Measurements from ENCODE around the gene NAGPA.
A peak's percentile ranks its signal among the peaks of the same experiment; 100 is the strongest.

The NAGPA gene

DNA sequence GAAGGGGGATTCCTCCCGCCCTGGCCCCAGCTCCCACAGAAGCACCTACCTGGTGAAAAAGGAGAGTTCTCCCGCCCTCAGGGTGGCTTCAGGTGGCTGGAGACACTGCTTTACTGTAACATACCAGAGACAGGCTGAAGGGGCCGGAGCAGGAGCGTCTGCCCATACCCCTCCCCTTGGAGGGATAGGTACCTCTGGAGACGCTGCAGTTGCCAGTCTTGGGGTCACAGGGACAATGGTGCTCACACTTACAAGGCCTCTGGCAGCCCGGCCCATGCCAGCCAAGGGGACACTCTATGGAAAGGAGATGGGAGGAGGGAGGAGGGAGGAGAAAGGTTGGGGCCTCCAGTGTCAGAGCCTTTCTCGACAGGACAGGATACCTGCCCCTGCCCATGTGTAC, 6.6 kb downstream of the NAGPA start:
- H3K4me3 ChIP-seq (ENCODE audit: low read depth, low read length) = no peak overlapping the region
- TF ChIP-seq, protein P1, sequence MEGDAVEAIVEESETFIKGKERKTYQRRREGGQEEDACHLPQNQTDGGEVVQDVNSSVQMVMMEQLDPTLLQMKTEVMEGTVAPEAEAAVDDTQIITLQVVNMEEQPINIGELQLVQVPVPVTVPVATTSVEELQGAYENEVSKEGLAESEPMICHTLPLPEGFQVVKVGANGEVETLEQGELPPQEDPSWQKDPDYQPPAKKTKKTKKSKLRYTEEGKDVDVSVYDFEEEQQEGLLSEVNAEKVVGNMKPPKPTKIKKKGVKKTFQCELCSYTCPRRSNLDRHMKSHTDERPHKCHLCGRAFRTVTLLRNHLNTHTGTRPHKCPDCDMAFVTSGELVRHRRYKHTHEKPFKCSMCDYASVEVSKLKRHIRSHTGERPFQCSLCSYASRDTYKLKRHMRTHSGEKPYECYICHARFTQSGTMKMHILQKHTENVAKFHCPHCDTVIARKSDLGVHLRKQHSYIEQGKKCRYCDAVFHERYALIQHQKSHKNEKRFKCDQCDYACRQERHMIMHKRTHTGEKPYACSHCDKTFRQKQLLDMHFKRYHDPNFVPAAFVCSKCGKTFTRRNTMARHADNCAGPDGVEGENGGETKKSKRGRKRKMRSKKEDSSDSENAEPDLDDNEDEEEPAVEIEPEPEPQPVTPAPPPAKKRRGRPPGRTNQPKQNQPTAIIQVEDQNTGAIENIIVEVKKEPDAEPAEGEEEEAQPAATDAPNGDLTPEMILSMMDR (IDR thresholded peaks at IDR 0.05; ENCODE audit: borderline replicate concordance, insufficient read depth, low read depth, low read length) = no peak

DNA sequence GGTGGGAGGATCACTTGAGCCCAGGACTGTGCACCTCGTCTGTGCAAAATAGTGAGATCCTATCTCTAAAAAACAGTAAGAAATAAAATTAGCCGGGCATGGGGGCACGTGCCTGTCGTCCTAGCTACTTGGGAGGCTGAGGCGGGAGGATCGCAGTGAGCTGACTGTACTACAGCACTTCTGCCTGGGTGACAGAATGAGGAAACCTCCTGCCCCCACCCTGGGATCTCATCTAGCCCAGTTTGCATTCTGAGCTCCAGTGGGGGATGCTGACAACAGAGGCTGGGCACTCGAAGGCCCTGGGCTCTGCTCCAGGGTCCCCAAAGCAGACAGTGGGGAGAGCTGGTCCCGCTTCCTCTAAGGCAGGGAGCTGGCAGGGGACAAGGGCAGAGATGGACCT, 7.1 kb downstream of the NAGPA start:
- TF ChIP-seq, protein P1 (IDR thresholded peaks at IDR 0.05; ENCODE audit: borderline replicate concordance, insufficient read depth, low read depth, low read length) = no peak
- H3K4me3 ChIP-seq (ENCODE audit: low read depth, low read length) = no peak overlapping the region

DNA sequence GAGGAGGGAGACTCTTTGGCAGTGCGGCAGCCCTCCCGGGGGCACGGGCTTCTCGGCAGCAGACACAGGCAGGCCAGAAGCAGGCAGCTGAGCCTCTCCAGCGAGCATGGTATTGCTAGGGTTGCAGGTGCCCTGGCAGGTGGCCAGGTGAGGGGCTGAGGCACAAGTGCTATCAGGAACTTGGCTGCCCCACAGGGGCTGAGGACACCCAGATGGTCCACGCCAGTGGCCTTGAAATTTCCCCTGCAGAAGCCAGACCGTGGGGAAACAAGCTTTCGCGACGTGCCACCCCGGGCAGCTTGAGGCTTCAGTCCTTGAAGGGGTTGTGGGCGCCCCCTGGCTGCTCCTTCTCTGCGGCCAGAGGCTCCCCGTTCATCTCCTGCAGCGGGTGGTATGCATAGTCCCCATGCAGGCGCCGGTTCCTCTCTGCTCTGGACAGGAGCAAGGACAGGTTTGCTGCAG, 8.5 kb downstream of the NAGPA start:
- TF ChIP-seq, protein P1 (IDR thresholded peaks at IDR 0.05; ENCODE audit: borderline replicate concordance, insufficient read depth, low read depth, low read length) = 0 out of 2 replicates have a peak, but pooled peaks have one; percentile 21
- no peak overlapping the region for H3K4me3 ChIP-seq (ENCODE audit: low read depth, low read length)

DNA sequence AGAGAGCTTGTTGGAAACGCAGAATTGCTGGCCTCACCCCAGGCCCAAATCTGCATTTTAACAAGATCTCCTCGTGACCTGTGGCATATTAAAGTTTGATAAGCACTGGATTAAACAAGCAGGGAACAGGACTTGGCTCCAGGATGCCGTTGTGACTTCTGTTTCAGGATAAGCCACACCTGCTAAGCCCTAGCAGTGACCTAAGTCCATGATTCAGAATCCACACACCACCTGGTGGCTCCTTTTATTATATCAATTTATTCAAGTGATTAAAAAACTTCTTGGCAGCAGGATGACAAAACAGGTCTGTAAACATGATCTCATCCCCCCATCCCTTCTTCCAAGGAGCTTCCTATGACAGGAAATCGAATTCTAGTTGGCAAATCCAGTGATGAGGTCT, 9.1 kb downstream of the NAGPA start:
- H3K4me3 ChIP-seq (ENCODE audit: low read depth, low read length) = no peak overlapping the region
- TF ChIP-seq, protein P1 (IDR thresholded peaks at IDR 0.05; ENCODE audit: borderline replicate concordance, insufficient read depth, low read depth, low read length) = no peak

DNA sequence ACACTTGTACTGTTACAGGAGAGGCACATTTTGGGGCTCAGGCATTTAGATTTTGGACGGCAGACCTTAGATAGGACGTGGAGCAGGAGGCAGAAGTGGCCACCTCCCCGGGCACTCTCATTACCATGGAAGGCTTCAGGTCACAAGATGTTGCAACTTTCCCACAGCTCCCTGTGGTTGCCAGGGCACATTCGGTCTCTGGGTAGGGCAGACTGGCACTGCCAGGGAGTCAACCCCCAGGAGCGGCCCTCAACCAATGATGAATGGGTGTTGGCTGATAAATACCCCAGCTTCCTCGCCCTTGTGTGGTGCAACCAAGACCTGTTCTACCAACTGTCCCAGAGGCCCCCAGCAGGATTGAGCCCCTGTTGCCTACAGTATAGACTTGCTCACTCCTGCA, 11.2 kb downstream of the NAGPA start:
- TF ChIP-seq, protein P1 (IDR thresholded peaks at IDR 0.05; ENCODE audit: borderline replicate concordance, insufficient read depth, low read depth, low read length) = no peak
- H3K4me3 ChIP-seq (ENCODE audit: low read depth, low read length) = no peak overlapping the region

DNA sequence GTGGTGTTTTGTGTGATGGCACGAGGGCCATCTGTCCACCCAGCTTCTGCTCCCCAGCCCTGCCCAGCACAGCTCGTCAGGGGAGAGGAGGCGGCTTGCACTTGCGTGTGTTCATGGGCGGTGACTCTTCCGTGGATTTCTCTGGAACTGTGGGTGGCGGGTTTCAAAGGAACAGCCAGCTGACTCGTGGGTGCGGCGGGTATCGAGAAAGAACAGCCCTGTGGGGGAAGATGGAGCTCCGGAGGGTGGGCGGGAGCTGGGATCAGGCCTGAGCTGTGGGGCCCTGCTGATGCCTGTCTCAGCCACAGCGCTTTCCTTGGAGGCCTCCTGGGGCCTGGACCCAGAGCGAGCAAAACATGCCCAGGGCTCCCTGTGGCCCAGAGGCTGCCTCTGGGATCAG, 13.2 kb downstream of the NAGPA start:
- H3K4me3 ChIP-seq (ENCODE audit: low read depth, low read length) = no peak overlapping the region
- TF ChIP-seq, protein P1 (IDR thresholded peaks at IDR 0.05; ENCODE audit: borderline replicate concordance, insufficient read depth, low read depth, low read length) = no peak

DNA sequence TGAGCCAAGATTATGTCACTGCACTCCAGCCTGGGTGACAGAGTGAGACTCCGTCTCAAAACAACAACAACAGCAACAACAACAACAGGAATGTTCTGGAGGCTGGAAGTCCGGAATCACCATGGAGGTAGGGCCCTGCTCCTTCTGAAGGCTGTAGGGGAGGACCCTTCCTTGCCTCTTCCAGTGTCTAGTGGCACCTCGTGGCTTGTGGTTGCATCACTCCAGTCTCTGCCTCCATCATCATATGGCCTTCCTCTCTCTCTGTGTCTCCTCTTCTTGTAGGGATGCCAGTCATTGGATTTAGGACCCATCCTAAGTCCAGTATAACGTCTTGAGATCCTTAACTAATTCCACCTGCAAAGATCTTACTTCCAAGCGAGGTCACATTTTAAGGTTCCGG, 14.0 kb downstream of the NAGPA start:
- TF ChIP-seq, protein P1 (IDR thresholded peaks at IDR 0.05; ENCODE audit: borderline replicate concordance, insufficient read depth, low read depth, low read length) = no peak
- H3K4me3 ChIP-seq (ENCODE audit: low read depth, low read length) = no peak overlapping the region

All from GM12875 (cell line).